ENCODE data around the gene TMTC4.
"Not testable (repeated sequence)": the region's sequence is repeated elsewhere in the genome, so short reads cannot be mapped to it uniquely, and the experiment has no call there.

Gene TMTC4

DNA sequence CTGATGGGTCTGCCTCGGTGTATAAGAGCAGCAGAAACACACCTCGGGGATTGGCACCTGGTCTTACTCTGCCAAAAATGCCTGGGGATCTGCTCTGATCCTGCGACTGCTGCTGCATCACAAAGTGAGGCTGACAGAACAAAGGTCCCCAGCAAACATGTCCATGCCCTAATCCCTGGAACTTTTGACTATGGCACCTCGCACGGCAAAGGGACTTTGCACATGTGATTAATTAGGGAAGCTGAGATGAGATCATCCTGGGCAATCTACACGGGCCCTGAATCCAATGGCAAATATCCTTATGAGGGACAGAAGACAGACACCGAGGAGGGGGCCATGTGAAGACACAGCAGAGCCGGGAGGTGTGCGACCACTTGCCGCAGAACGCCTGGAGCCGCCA lies 94.5 kb downstream of the TMTC4 start:
- TF ChIP-seq, protein P1, sequence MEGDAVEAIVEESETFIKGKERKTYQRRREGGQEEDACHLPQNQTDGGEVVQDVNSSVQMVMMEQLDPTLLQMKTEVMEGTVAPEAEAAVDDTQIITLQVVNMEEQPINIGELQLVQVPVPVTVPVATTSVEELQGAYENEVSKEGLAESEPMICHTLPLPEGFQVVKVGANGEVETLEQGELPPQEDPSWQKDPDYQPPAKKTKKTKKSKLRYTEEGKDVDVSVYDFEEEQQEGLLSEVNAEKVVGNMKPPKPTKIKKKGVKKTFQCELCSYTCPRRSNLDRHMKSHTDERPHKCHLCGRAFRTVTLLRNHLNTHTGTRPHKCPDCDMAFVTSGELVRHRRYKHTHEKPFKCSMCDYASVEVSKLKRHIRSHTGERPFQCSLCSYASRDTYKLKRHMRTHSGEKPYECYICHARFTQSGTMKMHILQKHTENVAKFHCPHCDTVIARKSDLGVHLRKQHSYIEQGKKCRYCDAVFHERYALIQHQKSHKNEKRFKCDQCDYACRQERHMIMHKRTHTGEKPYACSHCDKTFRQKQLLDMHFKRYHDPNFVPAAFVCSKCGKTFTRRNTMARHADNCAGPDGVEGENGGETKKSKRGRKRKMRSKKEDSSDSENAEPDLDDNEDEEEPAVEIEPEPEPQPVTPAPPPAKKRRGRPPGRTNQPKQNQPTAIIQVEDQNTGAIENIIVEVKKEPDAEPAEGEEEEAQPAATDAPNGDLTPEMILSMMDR (IDR thresholded peaks at IDR 0.05; ENCODE audit: low read length, missing control alignments) = no peak
- DNase-seq (ENCODE audit: low read depth) = no peak
- no peak overlapping the region for H3K4me3 ChIP-seq (replicated peaks; ENCODE audit: low read depth, low read length)

DNA sequence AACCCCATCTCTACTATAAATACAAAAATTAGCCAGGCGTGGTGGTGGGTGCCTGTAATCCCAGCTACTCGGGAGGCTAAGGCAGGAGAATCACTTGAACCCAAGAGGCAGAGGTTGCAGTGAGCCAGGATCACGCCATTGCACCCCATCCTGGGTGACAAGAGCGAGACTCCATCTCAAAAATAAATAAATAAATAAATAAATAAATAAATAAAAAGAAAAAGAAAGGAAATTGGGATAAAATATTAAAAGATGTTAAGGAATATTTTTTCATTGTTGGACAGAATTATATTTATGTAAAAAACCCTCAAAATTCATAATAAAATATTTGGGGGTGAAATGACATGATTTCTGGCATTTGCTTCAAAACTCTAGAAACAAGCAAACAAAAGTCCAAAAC lies 97.4 kb downstream of the TMTC4 start:
- H3K4me3 ChIP-seq (replicated peaks; ENCODE audit: low read depth, low read length); DNase-seq (ENCODE audit: low read depth): not testable (repeated sequence)

DNA sequence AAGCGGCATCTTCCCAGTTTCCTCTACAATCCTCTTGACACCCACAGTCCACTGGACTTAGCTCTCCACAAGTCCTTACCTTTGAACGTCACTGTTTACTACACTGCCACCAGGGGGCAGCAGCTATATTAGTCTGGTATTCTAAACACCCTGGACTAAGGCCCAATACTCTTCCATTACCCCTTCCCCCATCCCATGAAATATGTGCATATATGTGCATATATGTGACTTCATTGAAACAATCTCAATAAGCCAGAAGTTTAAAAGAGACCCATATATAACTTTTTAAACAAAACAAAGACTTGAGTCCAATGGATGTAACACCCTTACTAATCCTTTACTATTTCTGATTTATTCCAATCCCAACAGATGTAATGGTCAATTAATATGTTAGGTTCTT lies 101.5 kb downstream of the TMTC4 start:
- DNase-seq (ENCODE audit: low read depth) = peak; percentile 90
- TF ChIP-seq, protein P1 (IDR thresholded peaks at IDR 0.05; ENCODE audit: low read length, missing control alignments) = peak; percentile 83
- no peak overlapping the region for H3K4me3 ChIP-seq (replicated peaks; ENCODE audit: low read depth, low read length)

DNA sequence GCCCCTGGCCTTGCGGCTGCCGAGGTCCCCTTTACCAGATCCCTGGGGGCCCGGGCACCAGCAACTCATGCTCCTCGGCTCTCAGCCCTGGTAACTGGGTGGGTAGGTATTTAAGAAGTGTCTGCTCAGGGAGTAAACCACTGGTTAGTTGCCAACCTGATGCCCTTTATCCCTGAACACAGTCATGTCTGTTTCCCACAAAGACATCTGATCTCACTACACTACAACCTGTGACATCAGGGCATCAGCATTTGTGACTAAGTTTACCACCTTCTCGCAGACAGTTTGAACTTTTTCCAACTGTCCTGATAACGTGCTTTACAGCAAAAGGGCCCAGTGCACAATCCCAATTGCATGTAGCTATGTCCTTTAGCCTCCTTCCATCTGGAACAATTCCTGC lies 108.1 kb downstream of the TMTC4 start:
- no peak overlapping the region for H3K4me3 ChIP-seq (replicated peaks; ENCODE audit: low read depth, low read length)
- DNase-seq (ENCODE audit: low read depth) = no peak
- TF ChIP-seq, protein P1 (IDR thresholded peaks at IDR 0.05; ENCODE audit: low read length, missing control alignments) = no peak

DNA sequence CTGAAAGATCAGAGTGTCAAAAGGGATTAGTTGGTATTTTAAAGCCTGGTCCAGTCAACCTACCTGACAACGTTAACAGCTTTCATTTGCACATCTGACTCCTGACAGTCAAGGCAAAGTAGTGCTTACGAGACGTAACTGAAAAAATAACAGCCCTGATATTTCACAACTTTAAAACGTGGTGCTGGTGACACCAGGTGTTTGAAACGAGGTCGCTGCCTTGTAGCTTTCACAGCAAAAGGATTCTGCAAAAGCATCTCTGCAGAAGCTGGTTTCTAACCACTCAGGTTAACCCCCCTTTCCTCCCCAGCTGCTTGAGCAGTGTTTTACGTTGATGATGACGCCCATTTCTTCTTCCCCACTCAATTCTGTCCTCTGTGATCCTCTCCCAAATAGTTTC lies 109.3 kb downstream of the TMTC4 start:
- H3K4me3 ChIP-seq (replicated peaks; ENCODE audit: low read depth, low read length) = no peak overlapping the region
- DNase-seq (ENCODE audit: low read depth) = no peak
- TF ChIP-seq, protein P1 (IDR thresholded peaks at IDR 0.05; ENCODE audit: low read length, missing control alignments) = no peak

DNA sequence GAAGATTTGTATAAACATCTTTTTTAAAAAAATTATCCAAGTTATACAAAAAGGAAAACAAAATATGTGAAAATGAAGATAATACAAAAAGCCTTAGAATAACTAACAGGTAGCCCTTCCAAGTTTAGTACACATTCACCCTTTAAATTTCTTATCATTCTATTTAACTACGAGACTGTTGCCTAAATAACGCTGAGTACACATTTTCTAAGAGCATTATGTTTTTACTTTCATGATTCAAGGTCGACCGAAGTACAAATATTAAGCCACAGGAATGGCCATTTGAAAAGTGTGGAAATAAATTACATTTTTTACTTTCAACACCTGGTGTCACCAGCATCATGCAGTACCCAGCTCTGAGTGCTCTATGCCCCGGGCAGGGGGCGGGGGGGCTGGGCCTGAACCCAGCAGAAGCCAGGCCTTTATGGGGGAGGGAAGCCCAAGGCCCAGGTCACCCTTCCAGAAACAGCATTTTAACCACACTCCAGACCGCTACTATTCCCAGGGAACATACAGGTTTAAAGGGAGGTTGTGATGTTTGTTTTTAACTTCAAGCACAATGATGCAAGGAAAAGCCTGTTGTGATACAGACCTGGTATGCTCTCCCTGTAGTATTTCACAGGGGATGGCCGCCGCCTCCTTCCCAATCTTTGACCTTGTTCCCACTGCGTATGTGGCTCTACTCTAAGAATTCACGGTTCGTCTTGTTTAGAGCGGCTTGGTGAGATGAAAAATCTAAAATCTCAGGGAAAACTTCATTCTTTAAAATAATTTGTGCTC lies 110.0 kb downstream of the TMTC4 start:
- no peak for DNase-seq (ENCODE audit: low read depth)
- H3K4me3 ChIP-seq (replicated peaks; ENCODE audit: low read depth, low read length) = no peak overlapping the region
- TF ChIP-seq, protein P1 (IDR thresholded peaks at IDR 0.05; ENCODE audit: low read length, missing control alignments) = no peak

DNA sequence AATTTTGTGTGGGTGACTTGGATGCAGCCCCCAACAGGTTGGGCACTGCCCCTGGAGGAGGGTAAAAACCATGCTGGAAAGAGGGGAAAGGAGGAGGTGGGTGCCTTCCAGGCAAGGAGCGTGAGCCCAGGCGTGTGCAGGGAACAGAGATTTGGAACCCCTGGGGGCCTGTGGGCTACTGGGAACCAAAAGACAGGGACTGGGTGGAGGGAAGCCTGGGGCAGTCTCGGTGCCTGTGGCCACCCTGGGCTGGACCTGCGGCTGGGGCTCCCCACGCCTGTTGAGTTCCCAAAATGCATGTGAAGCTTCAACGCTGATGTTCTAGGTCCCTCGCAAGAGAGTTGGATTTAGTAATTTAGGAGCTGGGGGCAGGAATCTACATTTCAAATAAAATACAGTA lies 110.8 kb downstream of the TMTC4 start:
- no peak for DNase-seq (ENCODE audit: low read depth)
- TF ChIP-seq, protein P1 (IDR thresholded peaks at IDR 0.05; ENCODE audit: low read length, missing control alignments) = no peak
- no peak overlapping the region for H3K4me3 ChIP-seq (replicated peaks; ENCODE audit: low read depth, low read length)
